ENCODE data around the gene ABCC10.
"Not testable (repeated sequence)": the region's sequence is repeated elsewhere in the genome, so short reads cannot be mapped to it uniquely, and the experiment has no call there.

Gene ABCC10

GRCh38 chr6:43413002-43413401 lies 14.3 kb upstream of the ABCC10 start:
- no peak for DNase-seq

GRCh38 chr6:43415275-43415674 lies 12.1 kb upstream of the ABCC10 start:
- not testable (repeated sequence) for DNase-seq

GRCh38 chr6:43416935-43417334 lies 10.4 kb upstream of the ABCC10 start:
- no peak for DNase-seq

GRCh38 chr6:43420012-43420709 lies 7.2 kb upstream of the ABCC10 start:
- no peak for DNase-seq

- no peak for DNase-seq
These were observed 5.5 kb upstream of the ABCC10 start for GRCh38 chr6:43421831-43422230.

- not testable (repeated sequence) for DNase-seq
These were observed 2.3 kb upstream of the ABCC10 start for GRCh38 chr6:43425083-43425482.

- DNase-seq, result no peak
These were observed 374 bp upstream of the ABCC10 start for GRCh38 chr6:43426928-43427405.

- DNase-seq, result no peak
These were observed 800 bp downstream of the ABCC10 start for GRCh38 chr6:43428112-43428570.

- no peak for DNase-seq
These were observed 1.5 kb downstream of the ABCC10 start for GRCh38 chr6:43428874-43429273.

GRCh38 chr6:43432009-43432945 lies 4.9 kb downstream of the ABCC10 start:
- no peak for DNase-seq

- no peak for DNase-seq
These were observed 5.8 kb downstream of the ABCC10 start for GRCh38 chr6:43433148-43433547.

GRCh38 chr6:43434001-43434840 lies 6.9 kb downstream of the ABCC10 start:
- no peak for DNase-seq

GRCh38 chr6:43434943-43435342 lies 7.6 kb downstream of the ABCC10 start:
- no peak for DNase-seq

GRCh38 chr6:43435682-43436437 lies 8.5 kb downstream of the ABCC10 start:
- no peak for DNase-seq

GRCh38 chr6:43436577-43437282 lies 9.4 kb downstream of the ABCC10 start:
- no peak for DNase-seq

- no peak for DNase-seq
These were observed 10.4 kb downstream of the ABCC10 start for GRCh38 chr6:43437700-43438099.

- DNase-seq, result no peak
These were observed 15.6 kb downstream of the ABCC10 start for GRCh38 chr6:43442935-43443334.

GRCh38 chr6:43444036-43444435 lies 16.7 kb downstream of the ABCC10 start:
- no peak for DNase-seq

- DNase-seq, result no peak
These were observed 17.2 kb downstream of the ABCC10 start for GRCh38 chr6:43444582-43444981.

- DNase-seq, result no peak
These were observed 18.2 kb downstream of the ABCC10 start for GRCh38 chr6:43445576-43445975.

- DNase-seq, result no peak
These were observed 20.3 kb downstream of the ABCC10 start for GRCh38 chr6:43447604-43448003.

All from hippocampal formation (tissue), 2 donors.